Osteoblast (primary cell): ENCODE measurements around the gene TBX15. TPM values are rescaled to one million over a fixed set of nuclear protein-coding genes. Genes with fewer than 3 reads are reported as not detected.

ENCODE experiments used
- DNase-seq: peaks from one replicate; pipeline ENCODE4 v3.0.0; 2011; ENCODE audit warnings: low spot score, mixed read lengths; ENCODE audit not compliant: insufficient read length; ENCODE audit errors: missing footprints
- H2AFZ ChIP-seq: 2 replicates; pipeline ENCODE4 v1.6.0; 2011; ENCODE audit warnings: mild to moderate bottlenecking, low read length
- H3K27ac ChIP-seq: 2 replicates; pipeline ENCODE4 v1.5.1; 2011; ENCODE audit warnings: mild to moderate bottlenecking, low read depth, low read length, moderate library complexity
- H3K27me3 ChIP-seq: 2 replicates; pipeline ENCODE4 v1.6.0; 2012; ENCODE audit warnings: mild to moderate bottlenecking, control low read depth, inconsistent platforms, low read length, moderate library complexity; ENCODE audit not compliant: insufficient read depth
- H3K36me3 ChIP-seq: 2 replicates; pipeline ENCODE4 v1.5.1; 2011; ENCODE audit warnings: mild to moderate bottlenecking, low read length, control low read depth, moderate library complexity; ENCODE audit not compliant: insufficient read depth
- H3K4me1 ChIP-seq: 2 replicates; pipeline ENCODE4 v1.5.1; 2011; ENCODE audit warnings: mild to moderate bottlenecking, low read length, control low read depth, moderate library complexity; ENCODE audit not compliant: insufficient read depth
- H3K4me2 ChIP-seq: 2 replicates; pipeline ENCODE4 v1.6.0; 2011; ENCODE audit warnings: mild to moderate bottlenecking, low read length; ENCODE audit not compliant: insufficient read depth
- H3K4me3 ChIP-seq: fragments of 200-600 bp; sonication (generic); 3 replicates; pipeline ENCODE4 v1.5.1; 2012; ENCODE audit warnings: mild to moderate bottlenecking, low read length, inconsistent platforms; ENCODE audit not compliant: insufficient read depth
- H3K79me2 ChIP-seq: 2 replicates; pipeline ENCODE4 v1.6.0; 2012; ENCODE audit warnings: mild to moderate bottlenecking, low read length, control low read depth, inconsistent platforms; ENCODE audit not compliant: insufficient read depth
- H3K9me3 ChIP-seq: 2 replicates; pipeline ENCODE4 v1.5.1; 2011; ENCODE audit warnings: low read depth, low read length, control low read depth
- H4K20me1 ChIP-seq: 2 replicates; pipeline ENCODE4 v1.6.0; 2012; ENCODE audit warnings: mild to moderate bottlenecking, low read length, control low read depth; ENCODE audit not compliant: insufficient read depth
- total RNA-seq: library from RNA; depleted of rRNA; stranded (reverse); fragments of >200 nt; gene quantifications from 2 replicates; pipeline ENCODE4 v1.2.3, GENCODE V29; 2012
- TF ChIP-seq, protein P1 (sequence below): IDR thresholded peaks from 2 replicates; pipeline ENCODE4 v1.5.1; 2011; ENCODE audit warnings: mild to moderate bottlenecking, low read depth, low read length, moderate library complexity; ENCODE audit errors: extremely low read depth

Gene TBX15
- total RNA-seq, 1 donor = 44.5 TPM

GRCh38 chr1:118982821-118983557 lies 5.2 kb downstream of the TBX15 start:
- no peaks in the 10 kb centered on the region for H3K27me3 ChIP-seq
- peaks cover 97% of the 10 kb centered on the region for H3K79me2 ChIP-seq
- H3K9me3 ChIP-seq = no peaks in the 10 kb centered on the region
- peak overlapping the region; percentile 10 for H2AFZ ChIP-seq
- H3K4me3 ChIP-seq = peak overlapping the region; percentile 81
- TF ChIP-seq, protein P1, sequence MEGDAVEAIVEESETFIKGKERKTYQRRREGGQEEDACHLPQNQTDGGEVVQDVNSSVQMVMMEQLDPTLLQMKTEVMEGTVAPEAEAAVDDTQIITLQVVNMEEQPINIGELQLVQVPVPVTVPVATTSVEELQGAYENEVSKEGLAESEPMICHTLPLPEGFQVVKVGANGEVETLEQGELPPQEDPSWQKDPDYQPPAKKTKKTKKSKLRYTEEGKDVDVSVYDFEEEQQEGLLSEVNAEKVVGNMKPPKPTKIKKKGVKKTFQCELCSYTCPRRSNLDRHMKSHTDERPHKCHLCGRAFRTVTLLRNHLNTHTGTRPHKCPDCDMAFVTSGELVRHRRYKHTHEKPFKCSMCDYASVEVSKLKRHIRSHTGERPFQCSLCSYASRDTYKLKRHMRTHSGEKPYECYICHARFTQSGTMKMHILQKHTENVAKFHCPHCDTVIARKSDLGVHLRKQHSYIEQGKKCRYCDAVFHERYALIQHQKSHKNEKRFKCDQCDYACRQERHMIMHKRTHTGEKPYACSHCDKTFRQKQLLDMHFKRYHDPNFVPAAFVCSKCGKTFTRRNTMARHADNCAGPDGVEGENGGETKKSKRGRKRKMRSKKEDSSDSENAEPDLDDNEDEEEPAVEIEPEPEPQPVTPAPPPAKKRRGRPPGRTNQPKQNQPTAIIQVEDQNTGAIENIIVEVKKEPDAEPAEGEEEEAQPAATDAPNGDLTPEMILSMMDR = no peak
- no peaks in the 10 kb centered on the region for H3K36me3 ChIP-seq
- no peak for DNase-seq
- peak overlapping the region; percentile 97 for H3K4me2 ChIP-seq
- H3K4me1 ChIP-seq = peaks cover 17% of the 10 kb centered on the region
- H4K20me1 ChIP-seq = peaks cover 3% of the 10 kb centered on the region
- H3K27ac ChIP-seq = peak overlapping the region; percentile 85

GRCh38 chr1:118982266-118982665 lies 5.9 kb downstream of the TBX15 start:
- Histone ChIP-seq H3K27me3 (no peaks in the 10 kb centered on the region), H3K79me2 (peaks cover 100% of the 10 kb centered on the region), H3K27ac (peak overlapping the region; percentile 85), H3K4me2 (peak overlapping the region; percentile 97), H3K4me3 (peak overlapping the region; percentile 81), H3K4me1 (peaks cover 17% of the 10 kb centered on the region), H3K36me3 (no peaks in the 10 kb centered on the region), H3K9me3 (no peaks in the 10 kb centered on the region), H2AFZ (no peak overlapping the region), H4K20me1 (peaks cover 7% of the 10 kb centered on the region)
- TF ChIP-seq, protein P1 = no peak
- no peak for DNase-seq

- no peak for DNase-seq
- Histone ChIP-seq H3K4me3 (peak overlapping the region; percentile 81), H3K4me2 (peak overlapping the region; percentile 97)
Observed at GRCh38 chr1:118981436-118981835, 6.7 kb downstream of the TBX15 start.

More at GRCh38 chr1:118981436-118981835, 6.7 kb downstream of the TBX15 start:
- peak overlapping the region; percentile 85 for H3K27ac ChIP-seq
- peaks cover 20% of the 10 kb centered on the region for H3K4me1 ChIP-seq
- peaks cover 7% of the 10 kb centered on the region for H4K20me1 ChIP-seq
- H3K36me3 ChIP-seq = no peaks in the 10 kb centered on the region
- H2AFZ ChIP-seq = no peak overlapping the region
- H3K27me3 ChIP-seq = no peaks in the 10 kb centered on the region
- TF ChIP-seq, protein P1 = no peak
- no peaks in the 10 kb centered on the region for H3K9me3 ChIP-seq
- H3K79me2 ChIP-seq = peaks cover 100% of the 10 kb centered on the region
